MM.1S (cell line): Measurements from ENCODE around the gene CEMP1.

Experiments used
- CTCF ChIP-seq: fragments of 300-600 bp; sonication (generic); IDR thresholded peaks from 2 replicates; pipeline ENCODE4 v1.5.1; 2016; ENCODE audit warnings: antibody characterized with exemption, low read length, mixed read lengths
- EZH2 ChIP-seq: fragments of 300-600 bp; sonication (generic); optimal IDR thresholded peaks from 2 replicates; pipeline ENCODE3; 2017; ENCODE audit warnings: low read depth, mild to moderate bottlenecking, antibody characterized with exemption, low read length, mixed read lengths
- EZH2phosphoT487 ChIP-seq: fragments of 300-600 bp; sonication (generic); IDR thresholded peaks from 2 replicates; pipeline ENCODE4 v1.6.1; 2018; ENCODE audit warnings: antibody characterized with exemption, low read length

GRCh38 chr16:2492292-2492691, 38.9 kb downstream of the CEMP1 start:
- TF ChIP-seq CTCF = no peak
- TF ChIP-seq EZH2phosphoT487 = no peak
- TF ChIP-seq EZH2 = no peak
